Loucy (cell line): ENCODE data around the gene FREM3.

ENCODE experiments used
- H2AFZ ChIP-seq: fragments of 200-600 bp; sonication (generic); 2 replicates; pipeline ENCODE4 v1.6.0; 2016; ENCODE audit warnings: antibody characterized with exemption, mild to moderate bottlenecking, low read length, moderate library complexity
- H3F3A ChIP-seq: fragments of 200-600 bp; 2 replicates; pipeline ENCODE4 v1.6.0; 2016; ENCODE audit warnings: antibody characterized with exemption, low read depth, mild to moderate bottlenecking
- H3K27me3 ChIP-seq: fragments of 200-600 bp; sonication (generic); 2 replicates; pipeline ENCODE4 v1.6.1; 2014; ENCODE audit warnings: low read length, mild to moderate bottlenecking; ENCODE audit not compliant: insufficient read depth, poor library complexity, severe bottlenecking
- H3K36me3 ChIP-seq: fragments of 200-600 bp; sonication (generic); 2 replicates; pipeline ENCODE4 v1.6.1; 2016; ENCODE audit warnings: low read length; ENCODE audit not compliant: insufficient read depth
- H3K4me1 ChIP-seq: fragments of 200-600 bp; sonication (generic); 2 replicates; pipeline ENCODE4 v1.5.1; 2014; ENCODE audit warnings: low read length, mild to moderate bottlenecking; ENCODE audit not compliant: insufficient read depth, poor library complexity, severe bottlenecking
- H3K4me2 ChIP-seq: fragments of 200-600 bp; sonication (generic); 2 replicates; pipeline ENCODE4 v1.6.0; 2014; ENCODE audit warnings: antibody characterized with exemption, low read length, low read depth, mild to moderate bottlenecking; ENCODE audit not compliant: poor library complexity, severe bottlenecking
- H3K4me3 ChIP-seq: fragments of 200-600 bp; sonication (generic); 2 replicates; pipeline ENCODE4 v1.5.1; 2014; ENCODE audit warnings: low read length, mild to moderate bottlenecking, mixed read lengths; ENCODE audit not compliant: poor library complexity, severe bottlenecking
- H3K79me2 ChIP-seq: fragments of 200-600 bp; sonication (generic); 2 replicates; pipeline ENCODE4 v1.6.1; 2014; ENCODE audit warnings: low read length; ENCODE audit not compliant: insufficient read depth
- H3K9ac ChIP-seq: fragments of 200-600 bp; sonication (generic); 2 replicates; pipeline ENCODE4 v1.6.0; 2014; ENCODE audit warnings: mild to moderate bottlenecking, low read depth, low read length, moderate library complexity; ENCODE audit not compliant: poor library complexity, severe bottlenecking
- H3K9me2 ChIP-seq: fragments of 200-600 bp; sonication (generic); replicated peaks from 2 replicates; pipeline ENCODE4 v1.6.1; 2016; ENCODE audit warnings: low read depth, low read length, mixed read lengths
- H3K9me3 ChIP-seq: fragments of 200-600 bp; sonication (generic); 2 replicates; pipeline ENCODE4 v1.6.1; 2014; ENCODE audit warnings: mild to moderate bottlenecking, antibody characterized with exemption, low read length, low read depth; ENCODE audit not compliant: insufficient read depth
- H4K20me1 ChIP-seq: fragments of 200-600 bp; sonication (generic); 2 replicates; pipeline ENCODE4 v1.6.0; 2014; ENCODE audit warnings: antibody characterized with exemption, low read length, mild to moderate bottlenecking; ENCODE audit not compliant: insufficient read depth, poor library complexity, severe bottlenecking
- EZH2phosphoT487 ChIP-seq: fragments of 200-600 bp; IDR thresholded peaks from 2 replicates; pipeline ENCODE4 v1.6.1; 2018; ENCODE audit warnings: antibody characterized with exemption, mild to moderate bottlenecking, moderate library complexity, borderline replicate concordance
- TF ChIP-seq, protein P1 (sequence below): fragments of 200-600 bp; sonication (generic); conservative IDR thresholded peaks from 2 replicates; pipeline ENCODE4 v1.5.1; 2014; ENCODE audit warnings: mild to moderate bottlenecking, antibody characterized with exemption, low read length

FREM3 gene

GRCh38 chr4:143559757-143560147, 140.7 kb downstream of the FREM3 start:
- Histone ChIP-seq H3K79me2 (peaks cover 15% of the 10 kb centered on the region; the same call in 1 of the 2 replicates), H3K27me3 (no peaks in the 10 kb centered on the region), H3K9ac (peak overlapping the region; percentile 74), H3K4me3 (peak overlapping the region; percentile 89), H3F3A (no peaks in the 10 kb centered on the region), H3K9me2 (no peaks in the 10 kb centered on the region), H3K36me3 (peaks cover under 1% of the 10 kb centered on the region), H3K4me1 (peaks cover 13% of the 10 kb centered on the region), H2AFZ (peak overlapping the region; percentile 97), H4K20me1 (no peaks in the 10 kb centered on the region), H3K4me2 (peak overlapping the region; percentile 74), H3K9me3 (no peaks in the 10 kb centered on the region)
- no peak for TF ChIP-seq EZH2phosphoT487
- TF ChIP-seq, protein P1, sequence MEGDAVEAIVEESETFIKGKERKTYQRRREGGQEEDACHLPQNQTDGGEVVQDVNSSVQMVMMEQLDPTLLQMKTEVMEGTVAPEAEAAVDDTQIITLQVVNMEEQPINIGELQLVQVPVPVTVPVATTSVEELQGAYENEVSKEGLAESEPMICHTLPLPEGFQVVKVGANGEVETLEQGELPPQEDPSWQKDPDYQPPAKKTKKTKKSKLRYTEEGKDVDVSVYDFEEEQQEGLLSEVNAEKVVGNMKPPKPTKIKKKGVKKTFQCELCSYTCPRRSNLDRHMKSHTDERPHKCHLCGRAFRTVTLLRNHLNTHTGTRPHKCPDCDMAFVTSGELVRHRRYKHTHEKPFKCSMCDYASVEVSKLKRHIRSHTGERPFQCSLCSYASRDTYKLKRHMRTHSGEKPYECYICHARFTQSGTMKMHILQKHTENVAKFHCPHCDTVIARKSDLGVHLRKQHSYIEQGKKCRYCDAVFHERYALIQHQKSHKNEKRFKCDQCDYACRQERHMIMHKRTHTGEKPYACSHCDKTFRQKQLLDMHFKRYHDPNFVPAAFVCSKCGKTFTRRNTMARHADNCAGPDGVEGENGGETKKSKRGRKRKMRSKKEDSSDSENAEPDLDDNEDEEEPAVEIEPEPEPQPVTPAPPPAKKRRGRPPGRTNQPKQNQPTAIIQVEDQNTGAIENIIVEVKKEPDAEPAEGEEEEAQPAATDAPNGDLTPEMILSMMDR: peak; percentile 45

DNA sequence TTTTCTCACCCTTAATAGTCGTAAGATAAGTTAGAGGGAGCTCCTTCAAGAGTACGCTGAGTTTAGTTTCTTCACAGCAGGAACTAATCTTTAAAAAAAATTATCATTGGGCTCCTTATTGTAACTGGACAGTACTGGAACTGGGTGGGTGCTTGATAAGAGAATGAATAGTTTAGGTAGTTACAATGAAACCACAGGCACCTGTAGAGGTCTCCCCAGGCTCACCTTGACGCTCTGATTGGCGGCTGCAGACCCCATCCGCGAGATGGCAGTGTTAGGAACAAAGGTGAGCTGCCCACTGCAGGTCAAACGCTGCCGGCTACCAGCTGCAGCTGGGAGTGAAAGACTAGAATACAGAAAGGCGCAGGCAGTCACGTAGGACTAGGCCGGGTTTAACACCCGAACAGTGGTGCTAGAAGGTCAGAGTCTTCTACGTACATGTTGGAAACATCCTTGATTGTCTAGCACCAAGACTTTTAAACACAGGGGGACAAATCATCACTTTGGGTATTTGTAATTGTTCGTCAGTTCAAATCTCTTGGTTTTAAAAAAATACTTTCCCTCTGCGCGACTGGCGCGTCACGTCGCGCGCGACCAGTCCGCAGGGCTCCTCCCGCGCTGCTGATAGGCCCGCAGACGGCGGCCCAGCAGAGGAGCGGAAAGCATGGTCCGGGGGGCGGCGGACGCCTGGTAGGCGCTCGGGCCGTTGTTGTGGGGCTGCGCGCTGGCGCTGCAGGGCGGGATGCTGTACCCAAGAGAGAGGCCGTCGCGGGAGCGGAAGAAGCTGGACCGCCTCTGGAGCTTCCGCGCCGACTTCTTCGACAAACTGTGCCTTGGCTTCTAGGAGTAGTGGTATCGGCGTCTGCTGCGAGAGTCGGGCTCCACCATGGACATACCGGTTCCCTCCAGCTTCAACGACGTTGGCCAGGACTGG, 141.4 kb downstream of the FREM3 start:
- TF ChIP-seq, protein P1: peak; percentile 98
- no peak for TF ChIP-seq EZH2phosphoT487
- no peaks in the 10 kb centered on the region for H4K20me1 ChIP-seq
- H3K9me3 ChIP-seq: no peaks in the 10 kb centered on the region
- no peaks in the 10 kb centered on the region for H3F3A ChIP-seq
- peak overlapping the region; percentile 97 for H2AFZ ChIP-seq
- peaks cover 7% of the 10 kb centered on the region for H3K4me1 ChIP-seq
- peaks cover 15% of the 10 kb centered on the region; the same call in 1 of the 2 replicates for H3K79me2 ChIP-seq
- H3K4me2 ChIP-seq: peak overlapping the region; percentile 74
- no peaks in the 10 kb centered on the region for H3K9me2 ChIP-seq
- no peaks in the 10 kb centered on the region for H3K27me3 ChIP-seq
- peak overlapping the region; percentile 89 for H3K4me3 ChIP-seq
- peak overlapping the region; percentile 74 for H3K9ac ChIP-seq
- peaks cover 7% of the 10 kb centered on the region for H3K36me3 ChIP-seq

DNA sequence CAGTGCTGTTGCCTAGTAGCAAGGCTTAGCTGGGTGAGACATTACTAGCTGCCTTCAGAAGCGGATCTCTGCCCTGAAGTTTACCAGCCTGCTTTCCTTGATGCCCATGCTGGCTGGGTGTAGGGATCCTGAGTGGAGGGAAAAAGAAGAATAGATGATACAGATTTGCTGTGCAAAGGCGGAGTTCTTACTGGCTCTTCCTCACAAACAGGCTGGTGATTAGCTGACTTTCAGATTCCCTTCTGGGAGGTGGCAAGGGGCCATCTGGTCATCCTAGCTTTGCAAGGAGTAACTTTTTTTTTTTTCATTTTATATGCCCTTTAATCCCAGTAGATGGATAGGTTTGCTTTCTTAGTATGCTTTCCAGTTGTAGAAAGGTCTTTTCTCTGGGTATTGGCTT, 142.2 kb downstream of the FREM3 start:
- H3K4me2 ChIP-seq: peak overlapping the region; percentile 74
- H3F3A ChIP-seq: no peaks in the 10 kb centered on the region
- H3K27me3 ChIP-seq: no peaks in the 10 kb centered on the region
- H3K4me1 ChIP-seq: peaks cover 7% of the 10 kb centered on the region
- TF ChIP-seq, protein P1: no peak
- no peak for TF ChIP-seq EZH2phosphoT487
- no peak overlapping the region for H2AFZ ChIP-seq
- H4K20me1 ChIP-seq: no peaks in the 10 kb centered on the region
- peaks cover 15% of the 10 kb centered on the region; the same call in 1 of the 2 replicates for H3K79me2 ChIP-seq
- H3K9me2 ChIP-seq: no peaks in the 10 kb centered on the region
- no peak overlapping the region for H3K9ac ChIP-seq
- H3K36me3 ChIP-seq: peaks cover 14% of the 10 kb centered on the region
- H3K9me3 ChIP-seq: no peaks in the 10 kb centered on the region
- H3K4me3 ChIP-seq: no peak overlapping the region
